Measurements from ENCODE around the gene KCNC3.

DNA sequence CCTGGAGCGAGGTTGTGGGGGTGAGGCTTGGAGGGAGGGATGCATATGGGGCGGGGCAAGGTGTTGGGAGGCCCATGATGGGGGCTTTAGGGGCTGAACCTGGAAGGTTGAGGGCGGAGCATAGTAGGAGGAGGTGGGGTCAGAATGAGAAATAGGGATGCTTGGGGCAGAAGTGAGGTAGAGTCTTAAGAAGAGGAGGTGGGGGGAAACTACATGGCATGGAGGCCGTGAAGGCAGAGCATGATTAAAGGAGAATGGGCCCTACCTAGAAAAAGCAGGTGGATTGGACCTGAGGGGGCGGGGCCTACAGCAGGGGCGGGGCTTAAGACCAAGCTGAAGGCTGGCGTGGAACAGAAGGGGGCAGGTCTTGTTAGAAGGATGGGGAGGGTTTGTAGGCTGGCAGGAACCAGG is 47.9 kb upstream of the KCNC3 start:
- TF ChIP-seq, protein P1, sequence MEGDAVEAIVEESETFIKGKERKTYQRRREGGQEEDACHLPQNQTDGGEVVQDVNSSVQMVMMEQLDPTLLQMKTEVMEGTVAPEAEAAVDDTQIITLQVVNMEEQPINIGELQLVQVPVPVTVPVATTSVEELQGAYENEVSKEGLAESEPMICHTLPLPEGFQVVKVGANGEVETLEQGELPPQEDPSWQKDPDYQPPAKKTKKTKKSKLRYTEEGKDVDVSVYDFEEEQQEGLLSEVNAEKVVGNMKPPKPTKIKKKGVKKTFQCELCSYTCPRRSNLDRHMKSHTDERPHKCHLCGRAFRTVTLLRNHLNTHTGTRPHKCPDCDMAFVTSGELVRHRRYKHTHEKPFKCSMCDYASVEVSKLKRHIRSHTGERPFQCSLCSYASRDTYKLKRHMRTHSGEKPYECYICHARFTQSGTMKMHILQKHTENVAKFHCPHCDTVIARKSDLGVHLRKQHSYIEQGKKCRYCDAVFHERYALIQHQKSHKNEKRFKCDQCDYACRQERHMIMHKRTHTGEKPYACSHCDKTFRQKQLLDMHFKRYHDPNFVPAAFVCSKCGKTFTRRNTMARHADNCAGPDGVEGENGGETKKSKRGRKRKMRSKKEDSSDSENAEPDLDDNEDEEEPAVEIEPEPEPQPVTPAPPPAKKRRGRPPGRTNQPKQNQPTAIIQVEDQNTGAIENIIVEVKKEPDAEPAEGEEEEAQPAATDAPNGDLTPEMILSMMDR (IDR thresholded peaks at IDR 0.05; ENCODE audit: low read length), result no peak
- no peak for TF ChIP-seq EZH2 (IDR thresholded peaks at IDR 0.05; ENCODE audit: borderline replicate concordance, low read length)
